Lower leg skin (tissue), 4 donors: ENCODE data around the gene RUNX1. TPM values are rescaled to one million over a fixed set of nuclear protein-coding genes. Genes with fewer than 3 reads are reported as not detected.
"Not testable (repeated sequence)": the region's sequence is repeated elsewhere in the genome, so short reads cannot be mapped to it uniquely, and the experiment has no call there.

Experiments used
- DNase-seq, 2 donors: peaks; one replicate each; pipeline ENCODE4 v3.0.0-alpha.2; 2019; ENCODE audit warnings: low spot score in 2 of 2
- H3K4me3 ChIP-seq: fragments of 200-600 bp; sonication (generic); 2 replicates; pipeline ENCODE4 v1.5.1; 2017; ENCODE audit warnings: mild to moderate bottlenecking, low read depth; ENCODE audit not compliant: poor library complexity, severe bottlenecking
- CTCF ChIP-seq, 3 donors: fragments of 450-650 bp; IDR thresholded peaks; one replicate each; pipeline ENCODE4 v1.5.1; 2016; ENCODE audit warnings: antibody characterized with exemption in 3 of 3, mild to moderate bottlenecking in 3 of 3, moderate library complexity in 2 of 3
- POLR2A ChIP-seq, 2 donors: fragments of 450-650 bp; IDR thresholded peaks; one replicate each; pipeline ENCODE4 v1.6.1; 2016 to 2017; ENCODE audit warnings: antibody characterized with exemption in 2 of 2, mild to moderate bottlenecking in 1 of 2, moderate library complexity in 1 of 2
- WGBS, 2 donors: methylation state at CpG; one replicate each; pipeline ENCODE4 v1.1.5; 2018; 5-methylcytosine and 5-hydroxymethylcytosine counted together
- intact Hi-C: fragments of 100-400 bp; cut with DNase I; formaldehyde crosslinking; loops from one replicate; pipeline ENCODE4 v1.15.0; 2023; ENCODE audit warnings: low total_unique reads
- total RNA-seq, 4 donors: library from RNA; depleted of rRNA; stranded (reverse); fragments of >200 nt; gene quantifications; one replicate each; pipeline ENCODE4 v1.1.0, GENCODE V29; 2016

Gene RUNX1
- total RNA-seq, 4 donors from 2014 or later = 7.3 to 29.1 (median 18.1) TPM

- DNase-seq = peak in 1 of 2 donors; percentile 79
- H3K4me3 ChIP-seq = no peak overlapping the region
- intact Hi-C loops = no loop called here
- 70 to 72% methylated on average over 7 of the region's 7 CpGs for WGBS, 2 donors
- TF ChIP-seq POLR2A (IDR thresholded peaks at IDR 0.05) (no peak), CTCF (IDR thresholded peaks at IDR 0.05) (no peak)
These were observed 240.4 kb downstream of the RUNX1 start for GRCh38 chr21:34808569-34809204.

GRCh38 chr21:34807881-34808568, 241.1 kb downstream of the RUNX1 start:
- WGBS, 2 donors = 38 to 56% methylated on average over 15 of the region's 15 CpGs
- H3K4me3 ChIP-seq = no peak overlapping the region
- peak; percentile 79 to 92 for DNase-seq
- no peak for TF ChIP-seq POLR2A (IDR thresholded peaks at IDR 0.05)
- TF ChIP-seq CTCF (IDR thresholded peaks at IDR 0.05) = no peak
- intact Hi-C loops = no loop called here

GRCh38 chr21:34807146-34807880, 241.8 kb downstream of the RUNX1 start:
- H3K4me3 ChIP-seq = no peak overlapping the region
- WGBS, 2 donors = 76 to 80% methylated on average over 7 of the region's 7 CpGs
- intact Hi-C loops = no loop called here
- TF ChIP-seq CTCF (IDR thresholded peaks at IDR 0.05) = no peak
- no peak for TF ChIP-seq POLR2A (IDR thresholded peaks at IDR 0.05)
- DNase-seq = peak in 1 of 2 donors; percentile 86

GRCh38 chr21:34806423-34806822, 242.7 kb downstream of the RUNX1 start:
- H3K4me3 ChIP-seq = no peak overlapping the region
- DNase-seq = no peak
- TF ChIP-seq CTCF (IDR thresholded peaks at IDR 0.05) = no peak
- no peak for TF ChIP-seq POLR2A (IDR thresholded peaks at IDR 0.05)
- intact Hi-C loops = no loop called here
- 93 to 96% methylated on average over 3 of the region's 3 CpGs for WGBS, 2 donors

GRCh38 chr21:34805157-34805556, 243.9 kb downstream of the RUNX1 start:
- no peak for DNase-seq
- TF ChIP-seq CTCF (IDR thresholded peaks at IDR 0.05) (no peak), POLR2A (IDR thresholded peaks at IDR 0.05) (no peak)
- intact Hi-C loops = no loop called here

GRCh38 chr21:34804584-34804983, 244.5 kb downstream of the RUNX1 start:
- intact Hi-C loops, H3K4me3 ChIP-seq: not testable (repeated sequence)
- DNase-seq = peak in 1 of 2 donors; percentile 25
- WGBS, 2 donors = 90 to 92% methylated on average over 7 of the region's 7 CpGs

More at GRCh38 chr21:34805157-34805556, 243.9 kb downstream of the RUNX1 start:
- H3K4me3 ChIP-seq = no peak overlapping the region
